Nucleus accumbens (tissue), 56 donors: ENCODE results near the gene ZNF618.
"Not testable (repeated sequence)": the region's sequence is repeated elsewhere in the genome, so short reads cannot be mapped to it uniquely, and the experiment has no call there.

Experiments used
- DNase-seq, 56 donors: peaks; one replicate each; lab custom pipeline; 2025; lab: John Stamatoyannopoulos, UW

The ZNF618 gene

GRCh38 chr9:114033397-114034103 is 157.4 kb downstream of the ZNF618 start:
- peak in 23 of 56 donors; percentile 3 to 53 (median 14) for DNase-seq

- DNase-seq: no peak
These were observed 158.1 kb downstream of the ZNF618 start for GRCh38 chr9:114034196-114034595.

- peak in 11 of 56 donors; percentile 7 to 39 (median 11) for DNase-seq
These were observed 158.6 kb downstream of the ZNF618 start for GRCh38 chr9:114034661-114035062.

- peak in 8 of 56 donors; percentile 5 to 47 (median 14) for DNase-seq
These were observed 159.2 kb downstream of the ZNF618 start for GRCh38 chr9:114035221-114035844.

GRCh38 chr9:114035845-114036801 is 160.0 kb downstream of the ZNF618 start:
- no peak for DNase-seq

GRCh38 chr9:114037249-114037648 is 161.1 kb downstream of the ZNF618 start:
- no peak for DNase-seq

GRCh38 chr9:114037961-114038723 is 162.0 kb downstream of the ZNF618 start:
- DNase-seq: peak in 4 of 56 donors; percentile 13 to 39 (median 16)

- DNase-seq: no peak
These were observed 162.7 kb downstream of the ZNF618 start for GRCh38 chr9:114038724-114039313.

- DNase-seq: no peak
These were observed 163.4 kb downstream of the ZNF618 start for GRCh38 chr9:114039484-114039883.

- DNase-seq: not testable (repeated sequence)
These were observed 167.6 kb downstream of the ZNF618 start for GRCh38 chr9:114043660-114044059.

GRCh38 chr9:114046237-114046755 is 170.2 kb downstream of the ZNF618 start:
- no peak for DNase-seq

- DNase-seq: no peak
These were observed 170.8 kb downstream of the ZNF618 start for GRCh38 chr9:114046875-114047274.

- no peak for DNase-seq
These were observed 171.6 kb downstream of the ZNF618 start for GRCh38 chr9:114047717-114048116.

- no peak for DNase-seq
These were observed 172.7 kb downstream of the ZNF618 start for GRCh38 chr9:114048533-114049415.

- DNase-seq: no peak
These were observed 173.5 kb downstream of the ZNF618 start for GRCh38 chr9:114049441-114050225.

- no peak for DNase-seq
These were observed 174.1 kb downstream of the ZNF618 start for GRCh38 chr9:114050226-114050568.

GRCh38 chr9:114050646-114051045 is 174.5 kb downstream of the ZNF618 start:
- no peak for DNase-seq

- no peak for DNase-seq
These were observed 175.2 kb downstream of the ZNF618 start for GRCh38 chr9:114051281-114051680.
